DMS114 treated with DMSO at 0.1 percent for 48 hours (cell line): Measurements from ENCODE around the gene MAGEE1.

Experiments
- DNase-seq: peaks from one replicate; lab custom pipeline; 2025; ENCODE audit not compliant: unreplicated experiment; lab: John Stamatoyannopoulos, UW

Gene MAGEE1, protein sequence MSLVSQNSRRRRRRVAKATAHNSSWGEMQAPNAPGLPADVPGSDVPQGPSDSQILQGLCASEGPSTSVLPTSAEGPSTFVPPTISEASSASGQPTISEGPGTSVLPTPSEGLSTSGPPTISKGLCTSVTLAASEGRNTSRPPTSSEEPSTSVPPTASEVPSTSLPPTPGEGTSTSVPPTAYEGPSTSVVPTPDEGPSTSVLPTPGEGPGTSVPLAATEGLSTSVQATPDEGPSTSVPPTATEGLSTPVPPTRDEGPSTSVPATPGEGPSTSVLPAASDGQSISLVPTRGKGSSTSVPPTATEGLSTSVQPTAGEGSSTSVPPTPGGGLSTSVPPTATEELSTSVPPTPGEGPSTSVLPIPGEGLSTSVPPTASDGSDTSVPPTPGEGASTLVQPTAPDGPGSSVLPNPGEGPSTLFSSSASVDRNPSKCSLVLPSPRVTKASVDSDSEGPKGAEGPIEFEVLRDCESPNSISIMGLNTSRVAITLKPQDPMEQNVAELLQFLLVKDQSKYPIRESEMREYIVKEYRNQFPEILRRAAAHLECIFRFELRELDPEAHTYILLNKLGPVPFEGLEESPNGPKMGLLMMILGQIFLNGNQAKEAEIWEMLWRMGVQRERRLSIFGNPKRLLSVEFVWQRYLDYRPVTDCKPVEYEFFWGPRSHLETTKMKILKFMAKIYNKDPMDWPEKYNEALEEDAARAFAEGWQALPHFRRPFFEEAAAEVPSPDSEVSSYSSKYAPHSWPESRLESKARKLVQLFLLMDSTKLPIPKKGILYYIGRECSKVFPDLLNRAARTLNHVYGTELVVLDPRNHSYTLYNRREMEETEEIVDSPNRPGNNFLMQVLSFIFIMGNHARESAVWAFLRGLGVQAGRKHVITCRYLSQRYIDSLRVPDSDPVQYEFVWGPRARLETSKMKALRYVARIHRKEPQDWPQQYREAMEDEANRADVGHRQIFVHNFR

DNA sequence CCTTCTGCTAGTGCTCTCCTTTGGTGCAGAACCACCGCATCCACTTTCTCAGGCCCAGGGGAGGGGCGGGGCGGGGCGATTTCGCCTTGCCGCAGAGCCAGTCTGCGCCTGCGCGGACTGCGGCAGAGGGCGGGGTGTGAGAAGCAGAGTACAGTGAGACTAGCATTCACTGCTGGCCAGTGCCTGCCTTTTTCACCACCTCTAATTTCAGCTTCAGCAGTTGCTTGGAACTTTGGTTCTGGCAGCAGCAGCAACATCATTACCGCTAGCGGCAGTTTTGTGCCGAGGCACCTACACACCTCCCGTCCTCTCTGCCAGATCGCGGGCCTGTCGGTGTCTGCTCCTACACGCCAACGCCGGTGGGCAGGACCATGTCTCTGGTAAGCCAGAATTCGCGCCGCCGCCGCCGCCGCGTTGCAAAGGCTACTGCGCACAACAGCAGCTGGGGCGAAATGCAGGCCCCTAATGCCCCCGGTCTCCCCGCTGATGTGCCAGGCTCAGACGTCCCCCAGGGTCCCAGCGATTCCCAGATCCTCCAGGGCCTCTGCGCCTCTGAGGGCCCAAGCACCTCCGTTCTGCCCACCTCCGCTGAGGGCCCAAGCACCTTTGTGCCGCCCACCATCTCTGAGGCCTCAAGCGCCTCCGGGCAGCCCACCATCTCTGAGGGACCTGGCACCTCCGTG lies at the start of gene MAGEE1:
TSS of gene MAGEE1 (plus strand) at position 151 of the 683 bp plus-strand sequence. CDS start at position 372, 221 bp downstream.
- peak; percentile 26 for DNase-seq

DNA sequence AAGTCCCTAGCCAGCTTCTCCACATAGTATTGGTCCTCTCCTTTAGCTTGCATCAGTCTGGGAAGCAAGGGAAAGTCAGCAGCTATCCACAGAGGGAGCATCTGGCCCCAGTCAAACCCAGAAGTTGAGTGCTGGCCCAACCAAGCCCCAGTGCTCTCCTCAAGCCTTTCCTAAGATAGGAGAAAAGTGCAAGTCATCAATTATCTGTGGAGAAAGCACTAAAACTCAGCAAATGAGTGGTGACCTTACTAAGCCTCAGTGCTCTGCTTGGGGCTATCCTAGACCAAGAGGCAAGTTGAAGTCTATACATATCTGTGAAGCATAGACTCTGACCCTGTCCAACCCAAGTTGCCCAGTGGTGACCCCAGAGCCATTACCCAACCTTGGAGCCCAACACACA lies 28.5 kb upstream of the MAGEE1 start:
- no peak for DNase-seq

DNA sequence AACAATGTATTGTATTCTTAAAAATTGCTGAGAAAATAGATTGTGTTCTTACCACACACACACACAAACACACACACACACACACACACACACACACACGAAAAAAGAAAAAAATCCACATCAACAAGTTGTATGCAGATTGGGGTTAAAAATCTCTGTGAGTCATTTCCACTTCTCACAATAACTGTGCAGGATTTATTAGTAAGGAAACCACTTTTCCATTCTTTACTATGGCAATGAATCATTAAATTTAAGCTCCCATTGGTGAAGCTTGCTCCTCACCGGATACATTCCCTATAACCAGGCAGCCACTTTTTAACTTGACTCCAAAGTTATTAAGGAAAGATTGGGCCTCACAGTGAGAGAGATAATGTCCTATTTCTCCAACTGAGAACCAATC lies 19.7 kb upstream of the MAGEE1 start:
- DNase-seq = no peak

DNA sequence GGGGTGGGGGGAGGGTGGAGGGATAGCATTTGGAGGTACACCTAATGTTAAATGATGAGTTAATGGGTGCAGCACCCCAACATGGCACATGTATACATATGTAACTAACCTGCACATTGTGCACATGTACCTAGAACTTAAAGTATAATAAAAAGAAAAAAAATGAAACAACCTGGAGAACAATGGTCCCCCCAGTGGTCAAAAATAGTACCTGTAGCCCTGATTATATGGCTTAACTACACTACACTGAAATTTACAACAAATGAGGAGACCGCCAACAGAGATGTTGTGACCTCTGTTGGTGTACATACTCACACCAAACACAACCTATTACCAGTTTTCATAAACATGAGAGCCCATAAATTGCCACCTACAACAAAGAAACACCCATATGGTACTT lies 7.3 kb upstream of the MAGEE1 start:
- peak; percentile 1 for DNase-seq

DNA sequence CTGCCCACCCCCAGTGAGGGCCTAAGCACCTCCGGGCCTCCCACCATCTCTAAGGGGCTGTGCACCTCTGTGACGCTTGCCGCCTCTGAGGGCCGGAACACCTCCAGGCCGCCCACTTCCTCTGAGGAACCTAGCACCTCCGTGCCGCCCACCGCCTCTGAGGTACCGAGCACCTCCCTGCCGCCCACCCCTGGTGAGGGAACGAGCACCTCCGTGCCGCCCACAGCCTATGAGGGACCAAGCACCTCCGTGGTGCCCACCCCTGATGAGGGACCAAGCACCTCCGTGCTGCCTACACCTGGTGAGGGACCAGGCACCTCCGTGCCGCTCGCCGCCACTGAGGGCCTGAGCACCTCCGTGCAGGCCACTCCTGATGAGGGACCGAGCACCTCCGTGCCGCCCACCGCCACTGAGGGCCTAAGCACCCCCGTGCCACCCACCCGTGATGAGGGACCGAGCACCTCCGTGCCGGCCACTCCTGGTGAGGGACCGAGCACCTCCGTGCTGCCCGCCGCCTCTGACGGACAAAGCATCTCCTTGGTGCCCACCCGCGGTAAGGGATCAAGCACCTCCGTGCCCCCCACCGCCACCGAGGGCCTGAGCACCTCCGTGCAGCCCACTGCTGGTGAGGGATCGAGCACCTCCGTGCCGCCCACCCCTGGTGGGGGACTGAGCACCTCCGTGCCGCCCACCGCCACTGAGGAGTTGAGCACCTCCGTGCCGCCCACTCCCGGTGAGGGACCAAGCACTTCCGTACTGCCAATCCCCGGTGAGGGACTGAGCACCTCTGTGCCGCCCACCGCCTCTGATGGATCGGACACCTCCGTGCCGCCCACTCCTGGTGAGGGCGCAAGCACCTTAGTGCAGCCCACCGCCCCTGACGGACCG lies 977 bp downstream of the MAGEE1 start:
- DNase-seq = no peak

DNA sequence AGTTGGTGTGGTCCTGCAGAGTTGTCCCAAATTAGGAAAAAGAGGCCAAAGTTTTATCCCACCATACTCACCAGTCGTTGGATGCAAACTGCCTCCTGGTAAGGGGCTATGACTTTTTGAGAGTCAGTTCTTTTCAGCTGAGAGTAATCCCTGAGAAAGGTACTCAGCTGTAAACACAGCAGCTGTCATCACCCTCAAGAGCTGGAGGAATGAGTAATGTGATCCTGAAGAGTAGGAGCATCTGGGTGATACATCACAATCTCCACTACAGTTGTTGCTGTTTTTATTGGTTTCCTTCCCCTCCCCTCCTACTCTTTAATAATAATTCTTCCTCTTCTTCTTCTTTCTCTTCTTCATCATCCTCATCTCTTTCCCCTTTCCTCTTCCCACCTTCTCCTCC lies 5.7 kb downstream of the MAGEE1 start:
- DNase-seq = no peak

DNA sequence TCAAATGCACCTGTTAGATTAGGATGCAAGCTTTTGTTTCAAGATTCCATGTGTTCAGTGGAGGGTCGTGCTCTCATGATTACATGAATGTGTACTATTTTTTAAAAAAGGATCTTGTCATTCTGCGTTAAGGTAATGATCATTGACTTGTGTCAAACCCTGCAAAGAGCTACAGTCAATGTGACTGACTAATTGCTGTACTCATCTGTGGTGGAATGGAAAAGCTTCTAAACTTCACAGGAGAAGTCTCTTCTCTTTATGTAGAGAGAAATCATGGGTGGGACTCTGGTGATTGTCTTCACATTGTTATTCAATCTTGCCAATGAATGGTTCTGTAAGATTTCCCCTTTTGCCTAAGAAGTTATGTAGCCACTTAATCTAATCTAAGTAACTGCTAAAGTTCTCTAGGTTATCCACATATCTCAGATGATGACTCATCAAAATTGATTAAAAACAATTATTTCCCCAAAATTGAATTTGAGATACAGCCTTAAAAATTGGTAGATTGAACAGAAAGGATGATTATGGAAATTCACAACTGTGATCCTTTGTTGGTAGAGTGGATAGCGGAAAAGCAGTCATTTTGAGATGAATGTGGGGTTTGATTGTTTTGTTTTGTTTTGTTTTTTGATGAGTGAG lies 6.7 kb downstream of the MAGEE1 start:
- no peak for DNase-seq

DNA sequence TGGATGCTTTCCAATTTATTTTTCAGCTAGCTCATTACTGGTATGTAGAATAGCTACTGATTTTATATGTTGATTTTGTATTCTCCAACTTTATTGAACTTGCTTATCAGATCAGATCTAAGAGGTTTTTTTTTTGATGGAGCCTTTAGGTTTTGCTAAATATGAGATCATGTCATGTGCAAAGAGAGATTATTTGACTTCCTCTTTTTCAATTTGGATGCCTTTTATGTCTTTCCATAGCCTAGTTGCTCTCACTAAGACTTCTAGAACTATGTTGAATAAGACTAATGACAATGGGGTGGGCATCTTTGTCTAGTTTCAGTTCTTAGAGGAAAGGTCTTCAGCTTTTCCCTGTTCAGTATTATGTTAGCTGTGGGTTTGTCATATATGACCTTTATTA lies 11.7 kb downstream of the MAGEE1 start:
- DNase-seq = no peak

DNA sequence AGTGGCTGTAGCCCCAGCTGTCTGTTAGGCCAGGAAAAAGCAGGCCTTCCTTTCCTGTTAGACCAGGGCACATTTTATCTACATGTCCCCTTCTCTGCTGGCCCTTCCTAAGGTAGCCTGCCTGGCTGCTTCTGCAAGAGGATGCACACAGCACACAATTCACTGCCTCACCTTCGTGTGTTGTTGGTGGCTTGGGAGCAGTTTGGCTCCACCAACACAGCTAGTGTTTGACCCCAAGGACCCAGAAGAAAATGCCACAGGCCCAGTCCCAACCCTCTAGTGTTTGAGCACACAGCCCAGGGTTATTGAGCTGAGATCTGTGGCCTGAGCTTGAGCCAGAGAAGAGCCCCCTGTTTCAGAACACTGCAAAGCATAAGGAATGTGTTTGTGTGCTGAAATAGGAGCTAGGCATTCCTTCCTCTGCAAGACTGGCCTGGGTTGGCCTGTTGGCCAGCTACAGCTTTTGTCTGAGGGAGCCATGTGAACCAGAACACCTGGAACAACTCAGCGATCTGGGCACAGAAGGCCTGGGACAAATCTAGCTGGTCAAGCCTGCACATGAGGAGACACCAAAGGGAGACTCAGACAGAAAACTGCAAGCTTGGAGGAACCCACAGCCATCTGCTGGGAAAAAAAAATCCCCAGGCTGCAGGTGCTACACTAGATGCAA lies 26.4 kb downstream of the MAGEE1 start:
- DNase-seq = no peak

DNA sequence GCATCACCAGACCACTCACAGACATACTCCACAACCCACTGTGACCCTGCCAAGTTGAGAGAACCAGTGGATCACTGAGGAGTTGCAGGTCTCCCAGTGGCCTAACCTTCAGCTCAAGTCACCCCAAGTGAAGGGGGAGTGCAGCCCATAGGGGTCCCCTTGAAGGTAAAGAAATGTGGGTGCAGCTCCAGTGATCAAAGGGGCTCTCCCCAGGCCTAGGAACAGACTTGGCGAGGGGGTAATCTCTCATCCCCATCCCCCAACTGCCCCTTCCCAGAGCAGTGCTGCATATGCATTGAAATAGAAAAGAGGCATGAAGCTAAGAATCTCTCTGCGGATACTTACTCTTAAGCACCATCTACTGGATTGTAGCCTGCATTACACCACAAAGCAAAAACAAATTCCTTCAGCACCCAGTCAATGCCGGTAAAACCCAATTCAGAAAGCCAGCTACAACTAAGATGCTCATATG lies 27.0 kb downstream of the MAGEE1 start:
- peak; percentile 11 for DNase-seq

DNA sequence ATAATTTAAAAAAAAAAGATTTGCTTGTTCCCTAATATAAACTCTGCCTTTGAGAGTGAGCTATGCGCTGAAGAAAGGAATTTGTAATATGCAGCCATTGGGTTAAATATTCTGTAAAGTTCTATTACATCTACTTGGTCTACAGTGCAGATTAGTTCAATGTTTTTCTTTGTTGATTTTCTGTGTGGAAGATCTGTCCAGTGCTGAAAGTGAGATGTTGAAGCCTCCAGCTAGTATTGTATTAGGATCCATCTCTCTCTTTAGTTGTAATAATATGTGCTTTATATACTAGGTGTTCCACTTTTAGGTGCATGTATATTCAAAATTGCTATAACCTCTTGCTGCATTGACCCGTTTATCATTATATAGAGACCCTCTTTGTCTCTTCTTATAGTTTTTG lies 49.8 kb downstream of the MAGEE1 start:
- DNase-seq = no peak
